Fibroblast of peridontal ligament (primary cell): ENCODE data around the gene SPPL3.
"Not testable (repeated sequence)": the region's sequence is repeated elsewhere in the genome, so short reads cannot be mapped to it uniquely, and the experiment has no call there.

Source experiments
- DNase-seq: peaks from one replicate; pipeline ENCODE4 v3.0.0-alpha.2; 2010; ENCODE audit errors: extremely low read depth

Gene SPPL3

GRCh38 chr12:120904197-120904773, at the start of gene SPPL3:
SPPL3 (minus strand) TSS chr12:120904358; CDS start chr12:120903867, 491 bp downstream.
- DNase-seq, result peak; percentile 63

DNA sequence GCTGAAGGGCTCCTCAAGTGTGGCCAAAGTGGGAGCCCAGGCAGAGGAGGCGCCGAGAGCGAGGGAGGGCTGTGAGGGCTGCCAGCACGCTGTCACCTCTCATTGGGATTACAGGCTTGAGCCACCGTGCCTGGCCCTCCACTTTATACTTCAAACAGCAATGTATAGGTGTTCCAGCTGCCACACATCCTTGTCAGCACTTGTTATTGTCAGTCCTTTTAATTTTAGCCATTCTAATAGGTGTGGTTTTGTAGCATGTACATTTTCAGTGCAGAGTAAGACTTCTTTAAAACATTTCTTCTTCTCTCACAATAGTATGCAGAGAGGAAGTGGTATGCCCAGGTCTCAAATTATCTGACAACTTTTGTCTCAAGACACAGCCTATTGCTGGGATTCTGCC, 46.6 kb upstream of the SPPL3 start:
- no peak for DNase-seq

DNA sequence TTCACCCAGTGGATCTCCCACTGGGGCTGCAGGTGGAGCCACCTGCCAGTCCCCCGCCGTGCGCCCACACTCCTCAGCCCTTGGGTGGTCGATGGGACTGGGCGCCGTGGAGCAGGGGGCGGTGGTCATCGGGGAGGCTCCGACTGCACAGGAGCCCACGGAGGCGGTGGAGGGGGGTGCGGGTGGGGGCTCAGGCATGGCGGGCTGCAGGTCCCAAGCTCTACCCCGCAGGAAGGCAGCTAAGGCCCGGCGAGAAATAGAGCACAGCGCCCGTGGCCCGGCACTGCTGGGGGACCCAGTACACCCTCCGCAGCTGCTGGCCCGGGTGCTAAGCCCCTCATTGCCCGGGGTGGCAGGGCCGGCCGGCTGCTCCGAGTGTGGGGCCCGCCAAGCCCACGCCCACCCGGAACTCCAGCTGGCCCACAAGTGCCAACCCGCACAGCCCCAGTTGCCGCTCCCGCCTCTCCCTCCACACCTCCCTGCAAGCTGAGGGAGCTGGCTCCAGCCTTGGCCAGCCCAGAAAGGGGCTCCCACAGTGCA, 46.2 kb upstream of the SPPL3 start:
- DNase-seq, result not testable (repeated sequence)

- not testable (repeated sequence) for DNase-seq
Measured at GRCh38 chr12:120945516-120945915, 41.4 kb upstream of the SPPL3 start.

DNA sequence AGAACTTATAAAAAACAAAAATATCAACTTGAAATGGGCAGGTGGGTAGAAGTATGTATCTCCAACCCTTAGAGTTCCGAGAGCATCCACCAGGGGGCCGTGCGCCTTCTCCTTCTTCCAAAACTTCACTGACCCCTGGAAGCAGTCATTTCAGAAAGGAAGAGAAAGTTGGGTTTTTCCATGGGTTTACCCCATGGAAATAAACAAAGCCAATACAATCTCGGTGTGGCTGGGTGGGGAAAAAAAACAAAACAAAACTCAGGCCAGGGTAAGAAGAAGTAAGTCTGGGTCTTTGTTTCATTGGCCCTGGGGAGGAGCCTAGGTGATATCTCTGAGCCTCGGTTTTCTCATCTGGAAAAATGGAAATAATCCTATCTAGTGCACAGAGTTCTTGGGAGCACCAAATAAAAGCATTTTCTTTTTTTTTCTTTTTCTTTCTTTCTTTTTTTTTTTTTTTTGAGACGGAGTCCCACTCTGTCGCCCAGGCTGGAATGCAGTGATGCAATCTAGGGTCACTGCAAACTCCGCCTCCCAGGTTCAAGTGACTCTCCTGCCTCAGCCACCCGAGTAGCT, 40.6 kb upstream of the SPPL3 start:
- peak; percentile 45 for DNase-seq

- no peak for DNase-seq
Measured at GRCh38 chr12:120943482-120943881, 39.3 kb upstream of the SPPL3 start.

DNA sequence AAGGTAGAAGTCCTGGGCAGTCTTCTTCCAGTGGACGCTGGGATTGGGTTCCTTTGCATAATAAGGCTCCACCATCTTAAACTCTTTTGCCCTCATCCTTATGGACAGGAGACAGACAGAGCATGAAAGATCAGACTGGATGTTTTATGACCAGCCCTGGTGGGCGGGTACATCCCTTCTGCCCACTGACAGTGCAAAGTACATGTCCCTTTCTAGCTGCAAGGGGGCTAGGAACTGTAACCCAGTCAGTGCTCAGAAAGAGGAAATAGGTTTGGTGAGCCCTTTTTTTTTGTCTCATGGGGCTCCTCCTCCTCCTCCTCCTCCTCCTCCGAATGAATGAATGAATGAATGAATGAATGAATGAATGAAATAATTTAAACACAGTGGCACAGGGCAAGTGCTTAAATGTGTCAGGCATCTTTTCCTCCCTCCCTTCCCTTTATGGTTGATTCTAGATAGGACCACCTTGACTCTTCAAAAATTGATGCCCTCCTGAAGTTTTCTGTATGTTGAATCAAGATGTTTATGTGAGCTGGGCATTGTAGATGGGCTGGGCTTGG, 37.8 kb upstream of the SPPL3 start:
- no peak for DNase-seq

DNA sequence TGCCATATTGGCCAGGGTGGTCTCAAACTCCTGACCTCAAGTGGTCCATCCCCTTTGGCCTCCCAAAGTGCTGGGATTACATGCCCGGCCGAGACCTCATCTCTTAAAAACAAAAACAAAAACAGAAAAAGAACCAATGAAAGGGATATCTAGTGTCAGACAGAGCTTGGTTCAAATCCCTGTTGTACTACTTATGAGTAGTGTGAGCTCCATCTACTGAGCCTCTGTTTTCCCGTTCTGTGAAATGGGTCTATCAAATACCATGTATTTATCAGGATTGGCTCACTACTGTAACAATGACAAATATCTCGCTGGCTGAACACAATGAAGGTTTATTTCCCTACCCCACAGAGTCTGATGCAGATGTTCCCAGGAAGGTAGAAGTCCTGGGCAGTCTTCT, 37.3 kb upstream of the SPPL3 start:
- no peak for DNase-seq

- DNase-seq, result peak; percentile 27
Measured at GRCh38 chr12:120940799-120941198, 36.6 kb upstream of the SPPL3 start.

- DNase-seq, result no peak
Measured at GRCh38 chr12:120940006-120940405, 35.8 kb upstream of the SPPL3 start.

- DNase-seq, result no peak
Measured at GRCh38 chr12:120939523-120939922, 35.4 kb upstream of the SPPL3 start.

GRCh38 chr12:120938496-120938895, 34.3 kb upstream of the SPPL3 start:
- DNase-seq, result no peak

DNA sequence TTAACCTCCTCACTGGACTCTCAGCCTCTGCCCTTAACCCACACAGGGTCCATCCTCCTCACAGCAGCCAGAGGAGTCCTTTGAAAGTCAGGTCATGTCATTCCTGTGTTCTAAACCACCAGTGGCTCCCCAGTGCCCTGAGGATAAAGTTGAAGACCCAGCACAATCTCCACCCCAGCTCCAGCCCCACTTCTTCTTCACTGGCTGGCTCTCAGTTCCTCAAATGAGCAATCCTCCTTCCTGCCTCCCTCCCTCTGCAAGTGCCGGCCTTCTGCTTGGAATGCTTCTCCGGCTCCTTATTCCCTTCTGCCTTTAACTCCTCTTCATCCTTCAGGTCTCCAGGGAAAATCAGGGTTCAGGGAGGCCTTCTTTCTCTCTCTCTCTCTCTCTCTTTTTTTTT, 32.0 kb upstream of the SPPL3 start:
- no peak for DNase-seq

DNA sequence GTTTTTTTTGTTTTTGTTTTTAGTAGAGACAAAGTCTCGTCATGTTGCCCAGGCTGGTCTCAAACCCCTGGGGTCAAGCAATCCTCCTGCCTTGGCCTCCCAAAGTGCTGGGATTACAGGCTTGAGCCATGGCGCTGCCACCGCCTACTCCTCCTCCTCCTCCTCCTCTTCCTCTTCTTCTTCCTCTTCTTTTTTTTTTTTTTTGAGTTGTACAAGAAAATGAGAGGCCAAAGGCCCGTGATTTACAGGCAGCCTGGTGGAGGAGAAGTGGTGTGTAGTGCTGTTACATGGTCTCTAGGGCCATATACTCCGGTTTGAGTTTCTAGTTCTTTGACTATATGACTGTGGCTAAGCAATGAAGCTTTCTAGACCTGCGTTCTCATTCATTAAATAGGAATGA, 29.6 kb upstream of the SPPL3 start:
- DNase-seq, result no peak

DNA sequence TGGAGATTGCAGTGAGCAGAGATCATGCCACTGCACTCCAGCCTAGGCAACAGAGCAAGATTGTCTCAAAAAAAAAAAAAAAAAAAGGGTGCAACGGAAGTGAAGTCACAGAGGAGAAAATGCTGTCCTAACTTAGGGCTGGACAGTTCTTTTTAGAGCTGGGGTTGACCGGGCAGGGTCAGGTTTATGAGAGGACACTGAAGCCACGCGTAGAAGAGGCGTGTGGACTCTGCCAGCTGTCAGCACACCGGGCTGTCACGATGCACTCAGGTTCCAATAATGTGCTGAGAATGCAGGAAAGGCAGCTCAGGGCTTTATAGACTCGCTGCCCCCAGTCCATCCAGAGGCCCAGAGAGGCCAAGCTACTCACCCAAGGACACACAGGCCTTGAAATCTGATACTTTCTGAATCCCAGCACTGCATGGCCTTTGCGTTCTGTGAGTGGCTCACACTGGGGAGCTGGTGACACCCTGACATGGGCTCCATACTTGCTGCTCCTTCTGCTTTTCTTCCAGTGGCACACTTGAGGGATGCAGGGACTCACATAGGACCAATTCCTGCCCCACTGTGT, 28.9 kb upstream of the SPPL3 start:
- DNase-seq, result no peak

- no peak for DNase-seq
Measured at GRCh38 chr12:120932058-120932457, 27.9 kb upstream of the SPPL3 start.

DNA sequence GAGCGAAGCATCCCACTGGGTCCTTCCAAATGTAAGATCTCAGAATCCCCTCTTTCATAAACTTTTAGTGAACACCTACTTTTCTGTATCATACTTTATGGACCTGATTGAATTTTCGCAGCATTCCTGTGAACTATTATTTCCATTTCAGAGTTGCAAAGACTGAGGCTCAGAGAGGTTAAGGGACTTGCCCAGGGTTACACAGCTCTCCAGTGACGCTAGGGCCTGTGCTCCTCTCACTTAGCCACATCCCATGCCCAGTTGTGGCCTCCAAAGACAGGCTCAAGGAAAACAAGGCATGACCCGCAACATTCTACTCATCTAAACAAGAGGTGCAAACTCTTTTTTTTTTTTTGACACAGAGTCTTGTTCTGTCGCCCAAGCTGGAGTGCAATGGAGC, 25.9 kb upstream of the SPPL3 start:
- DNase-seq, result no peak

DNA sequence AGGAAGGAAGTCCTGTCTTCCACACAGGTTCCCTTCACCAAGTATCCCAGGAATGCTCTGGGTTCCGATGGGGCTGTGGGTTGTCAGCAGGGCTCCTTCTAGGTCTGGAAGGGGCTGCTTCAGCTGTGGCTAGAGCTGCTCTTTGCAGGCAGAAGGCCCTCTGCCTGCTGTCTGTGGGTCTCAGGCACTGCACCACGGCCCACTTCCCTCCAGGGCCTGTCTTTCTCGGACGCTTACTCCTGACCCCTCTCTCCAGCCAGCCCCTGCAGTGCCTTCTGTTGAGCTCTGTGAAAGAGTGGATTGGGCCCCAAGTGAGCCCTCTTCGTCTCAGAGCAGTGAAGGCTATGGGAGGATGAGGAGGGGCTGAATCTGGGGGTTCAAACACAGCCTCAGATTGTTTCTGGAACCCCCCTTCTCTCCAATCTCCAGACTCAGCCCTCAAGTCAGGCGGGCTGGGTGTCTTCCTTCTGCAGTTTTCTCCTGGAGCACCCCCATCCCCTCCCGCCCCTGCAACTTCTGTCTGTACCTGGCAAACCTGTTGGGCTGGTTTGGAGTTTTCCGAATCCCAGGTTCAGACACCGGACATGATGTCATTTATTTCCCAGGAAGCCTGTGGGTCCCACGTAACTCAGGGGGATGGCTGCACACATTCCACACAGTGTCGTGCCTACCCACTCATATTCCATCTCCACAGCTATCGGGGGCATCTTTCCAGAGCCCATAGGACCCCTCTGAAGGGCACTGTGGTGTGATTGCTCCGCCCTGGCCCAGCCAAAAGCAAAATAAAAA, 24.9 kb upstream of the SPPL3 start:
- DNase-seq, result no peak

GRCh38 chr12:120925740-120926563, 21.8 kb upstream of the SPPL3 start:
- DNase-seq, result no peak

DNA sequence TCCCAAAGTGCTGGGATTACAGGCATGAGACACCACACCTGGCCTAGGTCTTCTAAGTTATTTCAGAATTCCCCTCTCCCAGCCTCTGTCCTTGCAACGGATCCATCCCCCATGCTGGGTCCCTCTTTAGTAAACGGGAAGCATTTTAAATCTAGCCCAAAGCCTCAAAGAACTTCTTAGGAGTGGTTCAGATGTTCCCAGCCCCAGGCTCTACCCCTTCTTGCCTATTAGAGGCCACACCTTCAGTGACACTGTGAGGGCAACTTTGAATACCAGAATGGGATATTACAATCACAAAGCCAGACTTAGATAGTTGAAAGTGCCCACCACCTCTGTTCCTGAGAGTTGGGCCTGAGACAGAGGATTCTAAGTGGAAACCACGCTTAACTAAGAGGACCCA, 18.1 kb upstream of the SPPL3 start:
- no peak for DNase-seq

GRCh38 chr12:120921637-120922036, 17.5 kb upstream of the SPPL3 start:
- DNase-seq, result no peak
